ENCODE measurements around the gene BORCS5.

- TF ChIP-seq CTCF (conservative IDR thresholded peaks at IDR 0.05; ENCODE audit: low read length) (no peak), EZH2phosphoT487 (IDR thresholded peaks at IDR 0.05; ENCODE audit: borderline replicate concordance) (no peak)
Observed at GRCh38 chr12:12436831-12437345, 80.0 kb downstream of the BORCS5 start.

Data from Loucy (cell line).